GM21360 (cell line): ENCODE measurements around the gene TXNDC9.
"Not testable (repeated sequence)": the region's sequence is repeated elsewhere in the genome, so short reads cannot be mapped to it uniquely, and the experiment has no call there.

ENCODE experiments used
- ATAC-seq: cut with Tn5 transposase; IDR thresholded peaks from one replicate; pipeline ENCODE4 v1.9.1; 2021; ENCODE audit warnings: mild to moderate bottlenecking, moderate library complexity; ENCODE audit not compliant: unreplicated experiment

Gene TXNDC9

DNA sequence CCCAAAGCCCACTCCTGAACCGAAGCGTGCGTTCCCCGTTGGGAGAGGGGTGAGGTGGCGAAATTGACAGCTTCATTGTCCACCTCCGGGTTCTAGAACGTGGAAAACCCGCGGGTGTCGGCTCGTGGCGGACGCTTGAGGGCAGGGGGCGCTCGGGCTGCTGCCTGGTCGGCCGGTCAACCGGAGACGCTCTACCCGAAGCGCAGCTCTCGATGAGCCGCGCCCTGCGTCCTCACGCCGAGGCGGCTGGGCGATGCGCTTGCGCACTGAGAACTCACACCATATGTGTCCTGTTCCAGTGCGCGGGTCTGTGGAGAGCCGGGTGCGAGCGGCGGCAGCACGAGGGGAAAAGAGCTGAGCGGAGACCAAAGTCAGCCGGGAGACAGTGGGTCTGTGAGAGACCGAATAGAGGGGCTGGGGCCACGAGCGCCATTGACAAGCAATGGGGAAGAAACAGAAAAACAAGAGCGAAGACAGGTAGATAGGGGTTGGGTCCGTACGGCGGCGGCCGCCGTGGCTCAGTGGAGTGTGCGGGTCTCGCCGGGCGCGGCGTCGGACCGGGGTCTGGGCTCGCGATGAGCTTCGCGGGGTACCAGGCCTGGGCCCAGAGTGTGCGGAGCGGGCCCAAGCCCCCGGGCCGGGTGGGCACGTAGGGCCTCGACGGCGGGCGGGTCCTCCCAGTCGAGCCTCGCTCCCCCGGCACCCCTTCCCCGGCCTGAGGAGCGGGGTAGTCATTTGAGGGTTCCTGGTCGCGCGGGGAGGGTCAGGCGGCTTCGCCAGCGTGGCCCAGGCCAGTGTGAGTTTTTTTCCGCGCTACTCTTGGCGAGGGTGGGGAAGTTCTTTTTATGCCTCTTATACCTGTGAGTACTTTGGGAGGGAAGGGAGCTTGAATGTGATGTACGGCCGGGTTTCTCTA is 1.2 kb upstream of the TXNDC9 start, which contains the start of gene EIF5B:
Gene EIF5B, plus strand, starts transcription at position 277 of the 916 bp plus-strand sequence. Its CDS starts 166 bp downstream, at position 443.
- ATAC-seq, result peak; percentile 56

DNA sequence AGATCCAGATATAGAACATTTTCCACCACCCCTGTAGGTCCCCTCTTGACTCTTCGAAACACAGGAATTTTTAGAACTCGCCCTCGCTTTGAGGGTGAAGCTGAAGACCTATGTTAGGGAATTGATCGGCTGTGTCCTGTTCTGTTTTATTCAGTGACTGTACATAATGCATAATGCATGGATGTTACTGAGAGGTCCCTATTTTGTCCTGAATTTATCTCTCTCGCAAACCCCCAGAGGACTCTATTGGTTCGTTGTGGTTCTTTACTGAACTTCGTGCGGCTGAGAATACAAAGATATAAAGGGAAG is 625 bp upstream of the TXNDC9 start:
- no peak for ATAC-seq

DNA sequence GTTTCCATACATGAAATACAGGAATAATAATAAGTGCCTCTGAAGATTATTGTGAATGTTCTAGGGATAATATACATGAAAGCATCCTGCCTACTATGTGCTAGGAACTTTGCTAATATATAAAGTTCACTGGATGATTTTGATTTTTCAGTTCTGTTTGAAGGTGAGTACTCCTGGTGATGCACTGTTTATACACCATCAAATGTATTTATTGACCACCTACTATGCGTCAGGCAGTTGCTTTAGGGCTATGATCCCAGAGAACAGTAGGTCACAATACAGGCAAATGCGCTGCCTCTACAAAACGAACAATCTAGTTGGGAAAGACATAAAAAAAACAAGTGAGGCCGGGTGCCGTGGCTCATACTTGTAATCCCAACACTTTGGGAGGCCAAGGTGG is 10.7 kb downstream of the TXNDC9 start:
- ATAC-seq, result no peak

- ATAC-seq, result not testable (repeated sequence)
These were observed 18.3 kb downstream of the TXNDC9 start for GRCh38 chr2:99317873-99318200.

DNA sequence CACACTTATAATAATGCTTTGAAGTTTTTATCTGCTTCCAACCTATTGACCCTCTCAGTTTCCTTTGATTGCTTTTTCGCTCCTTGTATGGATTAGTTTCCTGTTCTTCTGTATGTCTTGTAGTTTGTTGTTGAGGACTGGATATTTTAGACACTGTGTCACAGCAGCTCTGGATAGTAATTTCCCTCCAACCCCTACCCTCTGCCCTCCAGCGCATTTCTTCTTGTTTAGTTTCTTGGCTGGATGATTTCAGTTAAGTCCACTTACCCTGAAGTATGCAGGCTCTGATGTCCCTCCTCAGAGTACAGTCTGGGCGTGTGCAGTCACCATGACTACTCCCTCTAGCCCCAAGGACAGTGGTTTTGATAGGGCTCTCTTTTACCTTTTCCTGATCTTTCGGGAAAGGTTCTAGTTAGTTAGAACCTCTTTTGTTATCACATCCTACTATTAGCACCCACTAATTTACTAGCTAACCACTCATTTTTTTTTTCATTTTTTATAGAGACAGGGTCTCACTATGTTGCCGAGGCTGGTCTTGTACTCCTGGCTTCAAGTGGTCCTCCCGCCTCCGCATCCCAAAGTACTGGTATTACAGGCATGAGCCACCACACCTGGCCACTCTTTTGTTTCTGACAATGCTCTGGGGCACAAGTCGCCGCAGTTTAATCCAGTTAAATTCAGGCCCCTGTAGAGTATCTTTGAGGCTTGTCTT is 18.8 kb downstream of the TXNDC9 start:
- ATAC-seq, result no peak

DNA sequence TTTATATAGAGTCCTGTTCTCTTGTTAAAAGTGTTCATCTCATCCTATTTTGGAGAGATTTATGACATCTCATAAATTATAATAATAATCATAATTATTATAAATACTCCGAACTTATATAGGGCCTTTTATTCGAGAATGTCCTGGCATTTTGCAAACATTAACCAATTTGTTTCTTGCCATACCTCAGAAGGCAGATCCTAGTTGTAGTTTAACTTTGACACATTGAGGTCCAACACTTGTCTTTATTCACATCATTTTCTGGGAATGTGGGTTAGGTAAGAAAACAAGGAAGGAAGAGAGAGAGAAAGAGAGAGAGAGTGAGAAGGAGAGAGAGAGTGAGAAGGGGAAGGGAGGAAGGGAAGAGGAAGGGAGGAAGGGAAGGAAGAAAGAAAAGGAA is 35.0 kb downstream of the TXNDC9 start, which contains the start of gene LYG1:
Gene LYG1, minus strand, starts transcription at position 101 of the 400 bp plus-strand sequence. CDS start 5,527 bp downstream, outside the sequence.
- ATAC-seq, result not testable (repeated sequence)

DNA sequence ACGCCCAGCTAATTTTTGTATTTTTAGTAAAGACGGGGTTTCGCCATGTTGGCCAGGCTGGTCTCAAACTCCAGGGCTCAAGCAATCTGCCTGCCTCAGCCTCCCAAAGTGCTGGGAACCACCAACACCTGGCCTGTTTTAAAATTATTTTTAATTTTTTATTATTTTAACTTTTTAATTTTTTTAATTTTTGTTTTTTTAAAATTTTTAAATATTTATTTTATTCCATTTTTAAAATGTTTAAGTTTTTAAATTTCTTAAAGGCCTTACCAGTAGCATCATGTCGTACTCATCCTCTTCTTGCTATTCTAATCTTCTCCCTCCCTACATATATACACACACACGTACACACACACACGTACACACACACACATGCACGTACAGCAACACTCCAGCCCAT is 36.6 kb downstream of the TXNDC9 start:
- no peak for ATAC-seq

DNA sequence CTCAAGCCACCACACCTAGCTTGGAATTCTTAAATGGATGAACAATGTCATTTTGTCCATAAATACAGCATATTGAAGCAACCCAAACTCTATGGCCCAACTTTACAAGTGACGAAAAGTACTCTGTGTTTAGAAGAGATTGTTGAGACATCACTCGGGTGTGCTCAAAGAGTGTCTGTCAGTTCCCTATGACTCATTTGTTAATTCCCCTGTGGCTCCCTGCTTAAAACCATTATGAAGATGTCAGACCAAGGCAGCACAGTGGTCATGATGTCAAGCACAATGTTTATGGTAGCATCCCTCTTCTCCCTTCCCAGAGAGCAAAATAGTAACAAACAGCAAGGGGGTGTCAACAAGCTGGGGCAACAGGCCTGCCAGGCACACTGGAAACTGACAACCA is 38.1 kb downstream of the TXNDC9 start:
- ATAC-seq, result no peak

DNA sequence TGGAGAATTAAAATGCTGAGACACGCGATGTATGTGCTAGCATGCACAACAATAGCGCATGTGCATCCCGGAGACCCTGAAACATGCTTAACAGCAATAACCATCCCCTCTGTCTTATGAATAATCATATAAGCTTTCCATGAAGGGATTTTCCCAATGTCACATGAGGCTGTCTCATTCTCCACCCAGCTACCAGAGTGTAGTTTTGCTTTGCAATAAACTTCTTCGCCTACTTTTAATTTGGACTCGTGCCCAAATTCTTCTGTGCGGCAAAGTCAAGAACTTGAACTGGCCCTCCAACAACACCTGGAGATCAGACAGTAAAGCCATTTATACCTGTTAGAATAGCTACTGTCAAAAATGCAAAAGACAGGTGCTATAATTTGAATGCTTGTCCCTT is 50.6 kb downstream of the TXNDC9 start:
- ATAC-seq, result no peak

GRCh38 chr2:99279969-99280695 is 56.0 kb downstream of the TXNDC9 start:
- ATAC-seq, result no peak

DNA sequence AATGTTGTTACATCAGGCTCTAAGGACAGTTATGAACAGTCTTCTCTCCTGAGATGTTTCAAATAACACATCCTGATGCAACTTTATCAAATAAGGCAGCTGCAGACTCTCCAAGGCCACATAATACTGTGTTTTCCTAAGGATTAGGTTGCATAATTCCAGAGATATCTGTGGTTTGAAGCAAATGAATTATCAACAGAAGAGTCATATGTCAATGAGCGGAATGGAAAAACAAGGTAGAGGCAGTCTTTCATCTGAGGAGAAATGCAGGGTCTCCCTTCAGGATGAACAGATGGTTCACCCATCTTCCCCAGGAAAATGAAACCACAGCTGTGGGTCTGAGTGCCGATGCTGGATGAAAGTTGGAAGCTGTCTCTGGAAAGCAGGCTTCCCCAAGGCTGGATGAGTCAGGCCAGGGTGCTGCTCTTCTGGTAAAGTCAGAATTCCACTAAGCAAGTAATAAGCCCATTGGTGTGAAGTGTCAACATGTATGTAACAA is 57.3 kb downstream of the TXNDC9 start:
- ATAC-seq, result no peak

- ATAC-seq, result not testable (repeated sequence)
These were observed 57.9 kb downstream of the TXNDC9 start for GRCh38 chr2:99278195-99278765.

GRCh38 chr2:99275882-99276281 is 60.3 kb downstream of the TXNDC9 start:
- ATAC-seq, result no peak
